Esophagus squamous epithelium (tissue), 5 donors: ENCODE measurements around the gene PRKN. TPM values are rescaled to one million over a fixed set of nuclear protein-coding genes. Genes with fewer than 3 reads are reported as not detected.

Experiments used
- DNase-seq: peaks from one replicate; lab custom pipeline; 2025; lab: John Stamatoyannopoulos, UW
- H3K27ac ChIP-seq, 4 donors: fragments of 200-600 bp; sonication (generic); one replicate each; pipeline ENCODE4 v1.5.1; 2016 to 2019; ENCODE audit warnings: mild to moderate bottlenecking in 1 of 4
- H3K27me3 ChIP-seq, 4 donors: fragments of 200-600 bp; sonication (generic); 1 replicate in 3 of 4; 2 replicates in 1 of 4; pipeline versions ENCODE4 v1.5.1 to v1.6.0; 2017 to 2021; ENCODE audit warnings: antibody characterized with exemption in 1 of 4
- H3K36me3 ChIP-seq, 3 donors: fragments of 200-600 bp; sonication (generic); one replicate each; pipeline ENCODE4 v1.5.1; 2016 to 2019
- H3K4me1 ChIP-seq, 3 donors: fragments of 200-600 bp; sonication (generic); one replicate each; pipeline ENCODE4 v1.5.1; 2017 to 2019
- H3K4me3 ChIP-seq, 4 donors: fragments of 200-600 bp; sonication (generic); 1 replicate in 3 of 4; 2 replicates in 1 of 4; pipeline ENCODE4 v1.5.1; 2016 to 2019; ENCODE audit warnings: mild to moderate bottlenecking in 2 of 4, moderate library complexity in 1 of 4
- H3K9me3 ChIP-seq, 3 donors: fragments of 200-600 bp; sonication (generic); one replicate each; pipeline ENCODE4 v1.5.1; 2016 to 2019
- POLR2A ChIP-seq, 4 donors: fragments of 450-650 bp; IDR thresholded peaks; one replicate each; pipeline ENCODE4 v1.6.1; 2017; ENCODE audit warnings: antibody characterized with exemption in 4 of 4, mild to moderate bottlenecking in 4 of 4, moderate library complexity in 3 of 4
- WGBS, 2 donors: methylation state at CpG; one replicate each; pipeline ENCODE4 v1.1.5; 2018; 5-methylcytosine and 5-hydroxymethylcytosine counted together
- intact Hi-C: fragments of 100-400 bp; cut with DNase I; formaldehyde crosslinking; loops from one replicate; pipeline ENCODE4 v1.15.0; 2022
- total RNA-seq, 4 donors: library from RNA; depleted of rRNA; stranded (reverse); fragments of >200 nt; gene quantifications; one replicate each; pipeline ENCODE4 v1.1.0, GENCODE V29; 2016
- TF ChIP-seq, protein P1 (sequence below), 6 experiments: fragments of 450-650 bp in 4 of 6; fragments of 200-600 bp in 2 of 6; sonication (generic) in 2 of 6; IDR thresholded peaks; one replicate each; pipeline ENCODE4 v1.5.1; 2016 to 2019; ENCODE audit warnings: antibody characterized with exemption in 6 of 6, mild to moderate bottlenecking in 4 of 6, moderate library complexity in 4 of 6
- donor health status: DM: yes; HTN: yes; CAD: no.

The PRKN gene
- total RNA-seq, 4 donors from 2014 or later, result 0.70 to 5.5 (median 2.2) TPM

DNA sequence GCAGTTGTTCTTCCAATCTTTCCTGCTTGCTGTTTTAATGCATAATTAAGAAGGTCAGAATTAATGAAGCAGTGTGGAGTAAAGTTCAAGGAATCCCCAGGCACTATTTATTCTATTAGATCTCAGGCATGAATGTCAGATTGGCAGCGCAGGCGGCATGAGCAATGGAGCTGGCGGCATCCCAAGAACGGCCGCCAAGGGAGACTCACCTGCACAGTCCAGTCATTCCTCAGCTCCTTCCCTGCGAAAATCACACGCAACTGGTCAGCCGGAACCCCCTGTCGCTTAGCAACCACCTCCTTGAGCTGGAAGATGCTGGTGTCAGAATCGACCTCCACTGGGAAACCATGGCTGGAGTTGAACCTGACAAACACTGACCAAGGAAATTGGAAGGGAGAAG, 284.5 kb downstream of the PRKN start:
- Histone ChIP-seq H3K4me3 (no peak overlapping the region), H3K4me1 (no peaks in the 10 kb centered on the region), H3K27me3 (no peaks in the 10 kb centered on the region), H3K9me3 (no peaks in the 10 kb centered on the region), H3K27ac (no peak overlapping the region), H3K36me3 (no peaks in the 10 kb centered on the region)
- no peak for TF ChIP-seq POLR2A (IDR thresholded peaks at IDR 0.05)
- TF ChIP-seq, protein P1, sequence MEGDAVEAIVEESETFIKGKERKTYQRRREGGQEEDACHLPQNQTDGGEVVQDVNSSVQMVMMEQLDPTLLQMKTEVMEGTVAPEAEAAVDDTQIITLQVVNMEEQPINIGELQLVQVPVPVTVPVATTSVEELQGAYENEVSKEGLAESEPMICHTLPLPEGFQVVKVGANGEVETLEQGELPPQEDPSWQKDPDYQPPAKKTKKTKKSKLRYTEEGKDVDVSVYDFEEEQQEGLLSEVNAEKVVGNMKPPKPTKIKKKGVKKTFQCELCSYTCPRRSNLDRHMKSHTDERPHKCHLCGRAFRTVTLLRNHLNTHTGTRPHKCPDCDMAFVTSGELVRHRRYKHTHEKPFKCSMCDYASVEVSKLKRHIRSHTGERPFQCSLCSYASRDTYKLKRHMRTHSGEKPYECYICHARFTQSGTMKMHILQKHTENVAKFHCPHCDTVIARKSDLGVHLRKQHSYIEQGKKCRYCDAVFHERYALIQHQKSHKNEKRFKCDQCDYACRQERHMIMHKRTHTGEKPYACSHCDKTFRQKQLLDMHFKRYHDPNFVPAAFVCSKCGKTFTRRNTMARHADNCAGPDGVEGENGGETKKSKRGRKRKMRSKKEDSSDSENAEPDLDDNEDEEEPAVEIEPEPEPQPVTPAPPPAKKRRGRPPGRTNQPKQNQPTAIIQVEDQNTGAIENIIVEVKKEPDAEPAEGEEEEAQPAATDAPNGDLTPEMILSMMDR (IDR thresholded peaks at IDR 0.05), result no peak
- 48 to 58% methylated on average over 8 to 10 of the region's 10 CpGs for WGBS, 2 donors
- DNase-seq, result no peak
- intact Hi-C loops, result no loop called here

DNA sequence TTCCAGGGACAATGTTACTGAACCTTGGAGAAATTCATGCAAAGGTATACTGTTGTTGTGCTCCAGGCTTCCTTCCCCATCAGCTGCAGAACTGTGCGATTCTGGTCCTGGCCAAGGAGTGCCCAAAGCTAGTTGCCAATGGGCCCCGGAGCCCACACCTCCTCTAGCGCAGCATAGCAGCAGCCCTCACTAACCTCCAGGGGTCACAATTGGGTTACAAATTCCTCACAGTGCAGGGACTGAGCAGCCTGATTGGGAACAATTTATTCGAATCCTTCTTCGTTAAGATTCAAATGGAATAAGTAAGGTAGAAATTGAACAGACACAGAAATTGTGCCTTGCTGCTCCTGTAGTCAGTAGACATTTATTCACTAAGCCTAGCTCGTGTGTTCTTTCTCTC, 284.9 kb downstream of the PRKN start:
- Histone ChIP-seq H3K27ac (no peak overlapping the region), H3K9me3 (no peaks in the 10 kb centered on the region), H3K27me3 (no peaks in the 10 kb centered on the region), H3K4me1 (no peaks in the 10 kb centered on the region), H3K36me3 (no peaks in the 10 kb centered on the region), H3K4me3 (no peak overlapping the region)
- no peak for DNase-seq
- WGBS, 2 donors, result 32 to 62% methylated on average over 4 to 6 of the region's 6 CpGs
- no peak for TF ChIP-seq POLR2A (IDR thresholded peaks at IDR 0.05)
- TF ChIP-seq, protein P1 (IDR thresholded peaks at IDR 0.05), result peak in 1 of 6 experiments; percentile 9
- intact Hi-C loops, result no loop called here

DNA sequence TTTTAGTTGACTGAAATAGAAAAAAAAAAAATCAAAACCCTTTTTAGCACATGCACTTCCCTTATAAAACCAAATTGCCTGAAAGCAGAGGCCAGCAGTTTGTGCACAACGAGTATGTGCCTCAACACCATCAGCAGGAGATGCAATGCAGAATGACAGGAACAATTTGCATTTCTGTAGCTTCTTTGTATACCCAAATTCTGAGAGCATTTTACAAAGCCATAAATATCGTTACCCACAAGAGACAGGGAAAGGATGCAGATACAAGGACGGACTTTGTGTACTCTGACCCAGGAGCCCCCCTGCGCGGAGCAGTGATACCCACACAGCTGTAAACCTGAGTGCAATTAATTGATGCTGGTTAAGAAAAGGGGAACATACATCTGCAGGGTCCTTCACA, 285.6 kb downstream of the PRKN start:
- DNase-seq, result no peak
- Histone ChIP-seq H3K4me1 (no peaks in the 10 kb centered on the region), H3K27me3 (no peaks in the 10 kb centered on the region), H3K9me3 (no peaks in the 10 kb centered on the region), H3K36me3 (no peaks in the 10 kb centered on the region), H3K27ac (no peak overlapping the region), H3K4me3 (no peak overlapping the region)
- WGBS, 2 donors, result 79 to 85% methylated on average over 5 of the region's 5 CpGs
- intact Hi-C loops, result no loop called here
- TF ChIP-seq, protein P1 (IDR thresholded peaks at IDR 0.05), result no peak
- TF ChIP-seq POLR2A (IDR thresholded peaks at IDR 0.05), result no peak

DNA sequence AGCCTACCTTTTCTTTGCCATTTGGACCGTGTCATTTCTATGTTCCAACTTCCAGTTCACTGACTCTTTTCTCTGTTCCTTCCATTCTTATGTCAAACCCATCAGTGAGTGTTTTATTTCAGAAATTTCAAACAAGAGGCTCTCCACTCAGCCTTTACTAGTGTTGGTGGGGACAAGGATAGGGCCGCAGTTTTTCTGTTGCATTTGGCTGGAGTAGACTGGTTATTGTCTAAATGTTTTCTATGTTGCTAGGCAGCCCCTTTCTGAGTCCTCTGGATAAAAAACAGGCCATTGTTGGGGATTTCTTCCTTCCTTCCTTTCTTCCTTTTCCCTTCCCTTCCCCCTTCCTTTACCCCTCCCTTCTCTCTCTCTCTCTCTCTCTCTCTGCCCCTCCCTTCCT, 288.6 kb downstream of the PRKN start:
- Histone ChIP-seq H3K27ac (no peak overlapping the region), H3K36me3 (no peaks in the 10 kb centered on the region), H3K27me3 (no peaks in the 10 kb centered on the region), H3K4me1 (no peaks in the 10 kb centered on the region), H3K4me3 (no peak overlapping the region), H3K9me3 (no peaks in the 10 kb centered on the region)
- TF ChIP-seq, protein P1 (IDR thresholded peaks at IDR 0.05), result no peak
- no peak for TF ChIP-seq POLR2A (IDR thresholded peaks at IDR 0.05)
- intact Hi-C loops, result no loop called here
- DNase-seq, result no peak
- 49 to 93% methylated on average over 2 of the region's 2 CpGs for WGBS, 2 donors

DNA sequence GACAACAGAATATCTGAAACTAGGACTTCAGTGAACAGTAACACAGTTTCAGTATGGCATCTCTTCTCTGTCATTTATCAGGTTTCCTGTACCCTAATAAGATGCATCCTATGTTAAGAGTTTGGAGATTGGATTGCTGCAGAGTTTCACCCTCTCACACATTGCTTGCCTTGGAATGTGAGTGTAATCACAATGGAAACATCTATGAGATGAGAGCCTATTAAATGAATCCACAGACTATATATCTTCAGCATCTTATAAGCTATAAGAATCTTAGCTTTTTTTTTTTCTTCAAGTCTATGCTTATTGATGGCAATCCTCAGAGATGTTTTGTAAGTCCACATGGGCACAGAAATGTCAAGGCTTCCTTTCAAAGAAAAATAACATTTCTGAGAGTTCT, 292.5 kb downstream of the PRKN start:
- Histone ChIP-seq H3K27me3 (no peaks in the 10 kb centered on the region), H3K36me3 (no peaks in the 10 kb centered on the region), H3K9me3 (no peaks in the 10 kb centered on the region), H3K4me3 (no peak overlapping the region), H3K27ac (no peak overlapping the region), H3K4me1 (no peaks in the 10 kb centered on the region)
- TF ChIP-seq, protein P1 (IDR thresholded peaks at IDR 0.05), result no peak
- no peak for TF ChIP-seq POLR2A (IDR thresholded peaks at IDR 0.05)
- DNase-seq, result no peak
- intact Hi-C loops, result no loop called here
